Stimulated activated CD8-positive, alpha-beta memory T cell treated with anti-CD3 and anti-CD28 coated beads, Interleukin-15, amount 100 ng/mL, for 1 hour (primary cell): ENCODE results near the gene SRC.

Experiments
- DNase-seq: peaks from one replicate; pipeline ENCODE4 v3.0.0-alpha.2; 2020; ENCODE audit warnings: low read depth

SRC gene

DNA sequence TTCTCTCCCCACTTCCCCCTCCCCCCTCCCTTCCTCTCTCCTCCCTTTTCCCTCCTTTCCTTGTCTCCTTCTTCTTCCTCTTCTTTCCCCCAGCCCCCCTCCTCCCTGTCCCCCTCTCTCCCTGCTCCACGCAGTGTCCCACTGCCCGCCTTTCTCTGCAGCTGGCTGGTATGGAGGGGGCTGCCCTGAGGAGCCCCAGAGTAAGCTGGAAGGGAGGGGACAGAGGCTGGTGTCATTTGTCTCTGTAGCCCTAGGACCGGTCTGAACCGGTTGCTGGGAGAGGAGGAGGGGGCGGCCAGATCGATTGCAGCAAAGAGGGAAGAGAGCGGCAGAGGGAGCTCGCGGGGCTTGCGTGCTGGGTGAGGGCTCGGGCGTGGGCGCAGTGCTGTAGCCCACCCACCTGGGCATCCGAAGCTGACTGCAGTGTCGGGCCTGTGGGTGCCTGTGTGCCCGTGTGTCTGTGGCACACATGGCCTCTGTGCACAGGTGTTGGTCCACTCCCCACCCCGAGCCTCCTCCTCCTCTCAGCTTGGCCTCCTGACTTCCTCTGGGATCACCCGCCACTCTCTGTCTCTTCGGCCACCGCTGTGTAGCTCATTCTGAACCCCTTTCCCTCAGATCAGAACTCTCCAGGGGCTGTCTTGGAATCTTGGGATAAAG is 50.6 kb downstream of the SRC start:
- DNase-seq = no peak

GRCh38 chr20:37397076-37397953 is 51.4 kb downstream of the SRC start:
- no peak for DNase-seq

DNA sequence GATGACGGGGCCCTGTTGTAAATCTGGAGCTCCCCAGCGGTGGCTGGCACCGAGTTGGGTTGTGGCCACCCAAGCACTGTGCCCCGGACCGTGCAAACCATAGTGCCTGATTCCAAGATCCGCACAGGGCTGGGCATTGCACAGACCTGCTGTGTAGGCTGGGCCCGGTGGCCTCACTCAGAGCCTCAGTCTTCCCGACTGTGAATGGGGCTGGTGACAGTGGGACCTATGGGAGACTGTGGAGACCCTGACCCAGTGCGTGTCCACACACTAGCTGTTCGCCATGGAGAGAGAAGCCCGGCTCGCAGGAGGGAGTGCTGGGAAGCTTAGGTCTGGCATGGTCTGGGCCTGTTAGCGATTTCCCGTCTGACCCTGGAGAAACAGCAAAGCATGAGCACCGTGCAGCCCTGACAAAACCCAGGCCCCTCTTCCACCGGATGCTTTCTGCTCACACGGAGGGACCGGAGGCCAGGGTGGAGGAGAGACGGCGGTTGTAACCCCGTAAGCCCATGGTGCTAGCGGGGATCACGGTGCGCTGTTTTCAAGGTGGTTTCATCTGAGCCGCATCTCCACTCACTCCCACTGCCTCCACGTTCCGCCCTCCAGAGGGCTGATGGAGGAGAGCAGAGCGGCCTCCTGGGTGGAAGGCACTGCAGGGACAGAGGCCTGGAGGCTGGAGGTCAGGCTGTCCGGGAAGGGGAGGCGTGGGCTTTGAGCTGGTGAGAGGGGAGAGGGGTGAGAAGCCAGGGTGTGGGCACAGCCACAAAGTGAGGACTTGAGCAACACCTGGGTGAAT is 52.2 kb downstream of the SRC start:
- no peak for DNase-seq

- DNase-seq = no peak
Observed at GRCh38 chr20:37398750-37399621, 53.0 kb downstream of the SRC start.

DNA sequence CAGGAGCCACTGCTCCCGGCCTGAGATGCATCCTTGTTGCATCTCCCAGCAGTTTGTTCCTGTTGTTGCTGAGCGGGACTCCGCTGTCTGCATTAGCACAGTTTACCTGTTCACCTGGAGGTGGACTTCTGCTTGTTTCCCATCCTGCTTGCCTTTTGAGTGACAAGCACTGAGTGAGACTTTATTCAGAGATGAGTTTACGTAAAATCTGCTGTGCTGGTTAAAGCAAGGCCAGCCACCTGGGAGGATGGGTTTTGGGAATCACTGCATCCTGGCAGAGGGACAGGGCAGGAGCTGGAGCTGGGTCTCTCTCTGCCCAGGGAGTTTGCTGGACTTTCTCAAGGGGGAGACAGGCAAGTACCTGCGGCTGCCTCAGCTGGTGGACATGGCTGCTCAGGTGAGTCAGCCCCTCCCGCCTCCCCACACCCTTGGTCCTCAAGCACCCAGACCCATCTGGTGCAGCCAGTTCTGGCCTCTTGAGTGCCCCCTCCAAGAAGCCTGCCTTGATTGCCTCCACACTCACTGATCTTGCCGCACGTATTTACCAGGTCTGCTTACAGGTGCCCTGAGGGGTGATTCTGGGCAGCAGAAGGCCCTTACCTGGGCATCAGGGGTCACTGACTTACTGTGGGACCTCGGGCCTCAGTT is 55.5 kb downstream of the SRC start:
- DNase-seq = no peak

DNA sequence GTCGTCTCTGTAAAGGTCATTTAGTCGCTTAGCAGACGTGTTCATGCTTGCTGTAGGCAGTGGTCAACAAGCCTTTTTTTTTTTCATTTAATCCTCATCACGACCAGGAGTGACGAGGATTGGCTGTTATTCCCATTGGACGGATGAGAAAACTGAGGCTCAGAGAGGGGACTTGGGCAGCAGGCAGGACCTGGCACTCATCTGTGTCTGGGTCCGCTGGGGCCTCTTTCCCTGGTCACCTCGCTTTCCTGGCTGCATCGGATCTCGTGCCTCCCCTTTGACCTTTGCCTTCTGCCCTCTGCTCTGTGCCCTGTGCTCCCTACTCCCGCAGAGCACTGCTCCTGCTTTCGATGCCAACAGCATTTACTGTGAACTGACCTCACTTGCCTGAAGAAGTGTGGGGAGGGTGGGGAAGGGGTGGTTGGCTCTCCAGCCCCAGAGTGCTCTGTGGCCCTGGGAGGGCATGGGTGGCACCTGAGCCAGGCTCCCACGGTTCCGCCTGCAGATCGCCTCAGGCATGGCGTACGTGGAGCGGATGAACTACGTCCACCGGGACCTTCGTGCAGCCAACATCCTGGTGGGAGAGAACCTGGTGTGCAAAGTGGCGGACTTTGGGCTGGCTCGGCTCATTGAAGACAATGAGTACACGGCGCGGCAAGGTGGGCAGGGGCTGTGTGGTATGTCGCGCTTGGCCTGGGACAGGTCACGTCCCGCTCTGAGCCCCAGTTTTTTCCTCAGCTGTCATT is 56.2 kb downstream of the SRC start:
- DNase-seq = no peak

GRCh38 chr20:37403107-37404033 is 57.4 kb downstream of the SRC start:
- DNase-seq = no peak

GRCh38 chr20:37404461-37404890 is 58.5 kb downstream of the SRC start:
- no peak for DNase-seq

DNA sequence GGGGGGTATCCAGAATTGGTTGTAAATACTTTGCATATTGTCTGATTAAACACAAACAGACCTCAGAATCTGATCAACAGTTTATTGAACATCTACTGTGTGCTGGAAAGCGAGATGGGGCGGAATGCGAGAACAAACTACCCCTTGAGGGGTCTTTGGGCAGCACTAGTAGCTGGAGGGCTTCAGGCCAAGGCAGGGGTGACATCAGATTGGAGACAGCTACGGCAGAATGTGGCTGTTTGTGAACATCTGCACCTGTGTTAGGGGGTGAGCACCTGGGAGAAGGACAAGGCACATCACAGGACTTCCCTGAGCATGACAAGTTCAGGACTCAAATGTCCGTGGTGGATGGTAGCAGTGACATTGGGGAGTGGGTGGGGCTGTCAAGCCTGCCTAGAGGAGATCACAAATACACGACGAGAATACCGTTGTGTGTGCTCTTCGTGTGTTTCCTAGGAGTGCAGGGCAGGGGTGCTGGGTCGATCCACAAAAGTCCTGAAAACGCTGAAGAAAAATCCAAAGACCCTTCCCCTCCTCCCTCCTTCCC is 59.5 kb downstream of the SRC start:
- DNase-seq = no peak

DNA sequence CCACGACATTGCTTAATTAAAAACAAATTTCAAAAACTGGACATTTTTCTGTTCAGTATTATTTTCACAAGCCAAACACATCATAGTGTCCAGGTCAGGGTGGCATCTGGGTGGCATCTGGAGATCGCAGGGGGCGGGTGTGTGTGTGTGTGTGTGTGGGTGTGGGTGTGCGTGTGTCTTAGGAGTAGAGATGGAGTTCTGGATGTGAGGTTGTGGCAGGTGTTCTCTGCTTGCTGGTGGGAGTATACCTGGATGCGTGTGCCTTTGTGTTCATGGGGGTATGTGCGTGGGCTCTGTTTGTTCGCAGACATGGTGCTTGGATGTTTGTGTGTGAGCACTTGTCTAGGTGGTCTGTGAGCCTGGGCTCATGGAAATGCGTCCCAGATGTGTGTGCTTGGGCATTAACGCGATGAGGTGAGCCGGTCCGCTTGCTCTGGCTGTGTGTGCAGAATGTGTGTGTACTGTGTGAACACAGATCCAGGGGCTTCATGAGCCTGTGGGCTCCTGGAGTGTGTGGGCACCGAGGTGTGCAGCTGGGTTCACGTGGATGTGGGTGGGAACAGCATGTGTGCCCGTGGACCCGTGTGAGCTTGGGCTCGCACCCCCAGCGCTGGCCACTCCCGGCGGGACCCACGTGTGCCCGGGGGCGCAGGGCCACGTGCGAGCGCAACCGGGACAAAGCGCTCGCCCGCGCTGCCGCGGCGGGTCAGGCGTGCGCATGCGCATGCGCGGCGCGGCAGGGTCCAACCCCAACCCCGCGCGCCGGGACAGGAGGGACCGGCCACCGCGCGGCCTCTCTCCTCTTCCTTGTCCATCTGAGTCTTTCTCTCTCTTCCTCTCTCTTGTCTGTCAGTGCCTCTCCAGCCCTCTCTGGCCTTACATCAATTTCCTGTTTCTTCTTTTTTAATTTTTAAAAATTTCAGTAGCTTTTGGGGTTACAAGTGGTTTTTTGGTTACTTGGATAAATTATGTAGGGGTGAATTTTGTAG is 60.4 kb downstream of the SRC start:
- DNase-seq = no peak

DNA sequence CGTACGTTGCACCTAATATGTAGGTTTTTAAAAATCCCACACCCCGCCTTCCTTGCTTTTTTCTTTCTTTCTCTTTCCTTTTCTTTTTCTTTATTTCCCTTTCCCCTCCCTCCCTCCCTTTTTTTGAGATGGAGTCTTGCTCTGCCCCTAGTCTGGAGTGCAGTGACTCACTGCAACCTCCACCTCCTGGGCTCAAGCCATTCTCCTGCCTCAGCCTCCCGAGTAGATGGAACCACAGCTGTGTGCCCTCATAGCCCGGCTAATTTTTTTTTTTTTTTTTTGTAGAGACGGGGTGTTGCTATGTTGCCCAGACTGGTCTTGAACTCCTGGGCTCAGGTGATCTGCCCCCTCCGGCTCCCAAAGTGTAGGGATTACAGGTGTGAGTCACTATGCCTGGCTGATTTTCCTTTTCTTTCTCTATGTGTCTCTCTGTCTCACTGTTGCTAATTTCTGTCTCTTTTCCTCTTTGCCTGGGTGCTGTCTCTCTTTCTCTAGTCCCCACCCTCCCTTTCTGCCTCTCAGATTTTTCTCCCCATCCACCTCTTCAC is 61.2 kb downstream of the SRC start:
- no peak for DNase-seq

DNA sequence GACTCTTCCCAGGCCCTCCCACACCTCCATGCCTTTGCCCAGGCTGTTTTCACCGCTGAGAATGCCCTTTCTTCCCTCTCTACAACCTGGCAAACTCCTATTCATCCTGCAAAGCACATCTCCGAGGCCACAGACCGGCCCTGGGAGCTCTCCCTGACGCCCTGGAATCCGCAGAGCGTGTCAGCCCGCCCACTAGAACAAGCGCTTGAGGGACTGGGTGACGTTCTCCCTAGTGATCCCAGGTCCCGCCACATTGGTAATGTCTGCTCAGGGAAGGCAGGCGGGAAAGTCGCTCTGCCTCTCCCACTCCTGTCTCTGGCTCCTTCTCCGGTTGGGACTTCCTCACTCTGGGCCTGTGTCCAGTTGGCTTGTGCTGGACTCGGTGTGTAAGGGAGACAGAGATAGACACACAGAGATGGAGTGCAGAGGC is 61.6 kb downstream of the SRC start:
- no peak for DNase-seq

DNA sequence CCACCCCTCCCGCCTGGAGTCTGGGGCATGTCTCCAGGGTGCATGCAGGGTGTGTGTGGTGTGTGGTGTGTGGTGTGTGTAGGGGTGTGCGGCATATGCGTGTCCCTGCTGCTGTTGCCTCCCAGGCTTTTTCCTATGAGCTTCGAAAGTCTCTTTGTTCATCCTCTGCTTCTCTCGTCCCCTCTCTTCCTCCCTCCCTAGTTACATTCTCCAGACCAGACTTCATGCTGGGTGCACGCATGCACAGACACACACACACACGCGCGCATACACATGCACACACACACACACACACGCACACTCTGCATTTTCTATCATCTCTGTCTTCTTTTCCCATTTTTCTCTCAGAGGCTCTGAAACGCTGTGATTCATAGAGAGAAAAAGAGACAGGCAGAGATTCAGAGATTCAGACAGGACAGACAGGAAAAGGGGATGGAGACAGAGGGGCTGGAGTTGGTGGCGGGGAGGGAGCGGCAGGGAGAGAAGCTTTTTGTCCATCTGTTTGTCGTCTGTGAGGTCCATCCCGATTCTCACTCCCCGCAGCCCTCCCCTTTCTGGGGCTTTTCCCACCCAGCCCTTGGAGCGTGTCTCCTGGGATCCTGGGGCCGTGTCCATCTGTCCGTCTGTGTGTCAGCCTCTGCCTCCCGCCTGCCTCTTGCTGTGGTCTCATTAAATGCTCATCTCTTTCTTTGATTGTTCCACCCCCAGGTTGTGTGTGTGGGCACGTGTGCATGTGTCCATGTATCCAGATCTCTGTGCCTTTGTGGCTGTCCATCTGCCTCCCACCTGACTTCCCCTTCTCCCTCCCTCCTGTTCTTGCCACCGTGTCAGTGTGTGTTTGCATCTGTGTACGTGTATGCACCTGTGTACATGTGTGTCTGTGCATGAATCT is 62.6 kb downstream of the SRC start:
- DNase-seq = no peak

DNA sequence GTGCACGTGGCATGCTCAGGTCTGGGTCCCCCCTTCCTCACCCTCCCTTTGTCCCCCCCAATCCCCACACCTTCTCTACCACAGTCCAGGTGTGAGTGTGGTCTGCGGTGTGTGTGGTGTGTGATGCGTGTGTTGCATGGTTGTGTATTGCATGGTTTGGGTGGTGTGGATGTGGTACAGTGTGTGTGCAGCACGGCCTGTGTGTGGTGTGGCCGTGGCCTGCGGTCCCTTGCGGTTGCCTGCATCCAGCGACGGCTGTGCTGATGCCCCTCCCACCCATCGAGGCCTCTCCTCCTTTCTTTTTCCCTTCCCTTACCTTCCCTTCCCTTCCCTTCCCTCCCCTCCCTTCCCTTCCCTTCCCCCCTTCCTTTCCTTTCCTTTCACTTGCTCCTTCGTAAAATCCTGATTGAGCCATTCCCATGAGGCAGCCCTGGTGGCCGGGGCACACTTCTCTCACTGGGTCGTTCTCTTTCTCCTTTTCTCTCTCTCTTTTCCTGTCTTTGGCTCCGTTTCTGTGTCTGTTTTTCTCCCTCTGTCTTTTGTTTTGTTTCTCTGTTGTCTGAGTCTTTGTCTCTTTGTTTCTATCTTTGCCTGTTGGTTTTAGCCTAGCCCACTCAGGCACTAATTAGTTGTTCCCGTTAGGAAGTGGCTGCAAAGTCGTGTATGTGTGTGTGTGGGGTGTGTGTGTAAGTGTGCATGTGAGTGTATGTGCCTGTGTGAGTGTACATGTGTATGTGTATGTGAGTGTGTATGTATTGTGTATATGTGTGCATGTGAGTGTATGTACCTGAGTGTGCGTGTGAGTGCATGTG is 65.7 kb downstream of the SRC start:
- no peak for DNase-seq

- DNase-seq = no peak
Observed at GRCh38 chr20:37413023-37413334, 67.0 kb downstream of the SRC start.

GRCh38 chr20:37413379-37413778 is 67.4 kb downstream of the SRC start:
- no peak for DNase-seq
